GM12872 (cell line): ENCODE measurements around the gene USP54.

Experiments
- CTCF ChIP-seq: IDR thresholded peaks from 3 replicates; pipeline ENCODE4 v1.5.1; 2011; ENCODE audit warnings: low read depth, mild to moderate bottlenecking, low read length, moderate library complexity; ENCODE audit not compliant: insufficient read depth

The USP54 gene

GRCh38 chr10:73559590-73559989 is 31.6 kb downstream of the USP54 start:
- TF ChIP-seq CTCF, result no peak

GRCh38 chr10:73556855-73557254 is 34.3 kb downstream of the USP54 start:
- no peak for TF ChIP-seq CTCF

- no peak for TF ChIP-seq CTCF
Measured at GRCh38 chr10:73554721-73555120, 36.4 kb downstream of the USP54 start.

GRCh38 chr10:73553761-73554160 is 37.4 kb downstream of the USP54 start:
- TF ChIP-seq CTCF, result no peak

- TF ChIP-seq CTCF, result no peak
Measured at GRCh38 chr10:73552819-73553715, 38.1 kb downstream of the USP54 start.

- no peak for TF ChIP-seq CTCF
Measured at GRCh38 chr10:73551515-73551914, 39.6 kb downstream of the USP54 start.

- no peak for TF ChIP-seq CTCF
Measured at GRCh38 chr10:73545357-73545756, 45.8 kb downstream of the USP54 start.
